GM19035 (cell line): ENCODE data around the gene ACAP3.

Experiments used
- ATAC-seq: cut with Tn5 transposase; IDR thresholded peaks from one replicate; pipeline ENCODE4 v1.9.1; 2021; ENCODE audit not compliant: unreplicated experiment

Gene ACAP3

GRCh38 chr1:1307923-1308755, at the start of gene ACAP3, which contains the start of gene PUSL1:
TSS of gene ACAP3 (minus strand) at chr1:1307930. CDS start at chr1:1307815, 115 bp downstream.
TSS of gene PUSL1 (plus strand) at chr1:1308597. CDS start at chr1:1308644, 47 bp downstream.
- peak; percentile 62 for ATAC-seq

GRCh38 chr1:1356796-1357401, 49.2 kb upstream of the ACAP3 start:
- no peak for ATAC-seq

GRCh38 chr1:1356166-1356795, 48.6 kb upstream of the ACAP3 start:
- no peak for ATAC-seq

GRCh38 chr1:1355416-1355815, 47.7 kb upstream of the ACAP3 start:
- no peak for ATAC-seq

GRCh38 chr1:1354271-1355247, 46.8 kb upstream of the ACAP3 start:
- ATAC-seq, result no peak

- no peak for ATAC-seq
Measured at GRCh38 chr1:1353389-1354151, 45.8 kb upstream of the ACAP3 start.

GRCh38 chr1:1352786-1353388, 45.2 kb upstream of the ACAP3 start:
- ATAC-seq, result no peak

GRCh38 chr1:1351511-1352427, 44.0 kb upstream of the ACAP3 start:
- no peak for ATAC-seq

- ATAC-seq, result peak; percentile 66
Measured at GRCh38 chr1:1349256-1350012, 41.7 kb upstream of the ACAP3 start, which contains the start of gene DVL1. TSS of gene DVL1 (minus strand) at chr1:1349418. CDS start at chr1:1349065, 353 bp downstream.

- peak; percentile 34 for ATAC-seq
Measured at GRCh38 chr1:1348420-1349255, 40.9 kb upstream of the ACAP3 start.

- ATAC-seq, result no peak
Measured at GRCh38 chr1:1347663-1348419, 40.1 kb upstream of the ACAP3 start.

- no peak for ATAC-seq
Measured at GRCh38 chr1:1347026-1347595, 39.4 kb upstream of the ACAP3 start.

GRCh38 chr1:1346501-1346890, 38.8 kb upstream of the ACAP3 start:
- no peak for ATAC-seq

- no peak for ATAC-seq
Measured at GRCh38 chr1:1345860-1346500, 38.2 kb upstream of the ACAP3 start.

- ATAC-seq, result no peak
Measured at GRCh38 chr1:1345384-1345783, 37.7 kb upstream of the ACAP3 start.
